ENCODE results near the gene PCDH9.

GRCh38 chr13:66483712-66484111, 746.4 kb downstream of the PCDH9 start:
- TF ChIP-seq, protein P1, sequence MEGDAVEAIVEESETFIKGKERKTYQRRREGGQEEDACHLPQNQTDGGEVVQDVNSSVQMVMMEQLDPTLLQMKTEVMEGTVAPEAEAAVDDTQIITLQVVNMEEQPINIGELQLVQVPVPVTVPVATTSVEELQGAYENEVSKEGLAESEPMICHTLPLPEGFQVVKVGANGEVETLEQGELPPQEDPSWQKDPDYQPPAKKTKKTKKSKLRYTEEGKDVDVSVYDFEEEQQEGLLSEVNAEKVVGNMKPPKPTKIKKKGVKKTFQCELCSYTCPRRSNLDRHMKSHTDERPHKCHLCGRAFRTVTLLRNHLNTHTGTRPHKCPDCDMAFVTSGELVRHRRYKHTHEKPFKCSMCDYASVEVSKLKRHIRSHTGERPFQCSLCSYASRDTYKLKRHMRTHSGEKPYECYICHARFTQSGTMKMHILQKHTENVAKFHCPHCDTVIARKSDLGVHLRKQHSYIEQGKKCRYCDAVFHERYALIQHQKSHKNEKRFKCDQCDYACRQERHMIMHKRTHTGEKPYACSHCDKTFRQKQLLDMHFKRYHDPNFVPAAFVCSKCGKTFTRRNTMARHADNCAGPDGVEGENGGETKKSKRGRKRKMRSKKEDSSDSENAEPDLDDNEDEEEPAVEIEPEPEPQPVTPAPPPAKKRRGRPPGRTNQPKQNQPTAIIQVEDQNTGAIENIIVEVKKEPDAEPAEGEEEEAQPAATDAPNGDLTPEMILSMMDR (IDR thresholded peaks at IDR 0.05; ENCODE audit: low read depth, low read length) = no peak
- no peak for TF ChIP-seq POLR2A (IDR thresholded peaks at IDR 0.05; ENCODE audit: extremely low read depth, insufficient read length)
